Measurements from ENCODE around the gene SYNPO2L. TPM values are rescaled to one million over a fixed set of nuclear protein-coding genes. Genes with fewer than 3 reads are reported as not detected.

The SYNPO2L gene
- total RNA-seq, 2 donors from 2014 or later = not detected

DNA sequence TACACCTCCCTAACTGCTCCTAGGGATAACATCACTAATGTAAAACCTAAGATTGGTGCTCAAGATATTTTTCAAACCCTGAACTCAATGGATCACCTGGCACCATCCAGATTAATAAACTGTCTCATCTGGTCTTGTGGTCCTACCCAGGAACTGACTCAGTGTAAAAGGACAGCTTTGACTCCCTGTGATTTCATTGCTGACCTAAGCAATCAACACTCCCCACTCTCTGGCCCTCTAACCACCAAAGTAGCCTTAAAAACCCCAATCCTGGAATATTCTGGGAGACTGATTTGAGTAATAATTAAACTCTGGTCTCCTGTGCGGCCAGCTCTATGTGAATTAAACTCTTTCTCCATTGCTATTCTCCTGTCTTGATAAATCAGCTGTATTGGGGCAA lies 58.5 kb downstream of the SYNPO2L start:
- Histone ChIP-seq H3K36me3 (no peaks in the 10 kb centered on the region), H3K27me3 (replicated peaks; ENCODE audit: insufficient read depth) (no peaks in the 10 kb centered on the region), H3K9me3 (no peaks in the 10 kb centered on the region), H3K27ac (no peak overlapping the region), H3K4me3 (no peak overlapping the region), H3K4me1 (ENCODE audit: control insufficient read depth in 1 of 2, low read depth in 2 of 2) (peaks cover 0 to under 1% of the 10 kb centered on the region in 2 donors)
- TF ChIP-seq CTCF (IDR thresholded peaks at IDR 0.05) = no peak
- DNase-seq (ENCODE audit: low spot score) = no peak
- ATAC-seq (ENCODE audit: insufficient number of reproducible peaks, low FRiP score, low read depth) = no peak

Other genes starting within 250 kb of the SYNPO2L start
- gene ANXA7, start 242.0 kb downstream of the SYNPO2L start, total RNA-seq = 100 to 1,000 TPM; 107 to 120 TPM
- gene MSS51, start 222.5 kb downstream of the SYNPO2L start, total RNA-seq = 1 to 10 TPM; 2.6 to 3.5 TPM
- gene PPP3CB, start 160.0 kb downstream of the SYNPO2L start, total RNA-seq = 10 to 100 TPM; 39.4 to 80.6 TPM
- 10 to 100 TPM; 20.1 to 45.1 TPM for gene USP54, start 64.7 kb downstream of the SYNPO2L start, total RNA-seq
- 10 to 100 TPM in 1 of 2 donors, 1 to 10 TPM in 1; 5.9 to 14.2 TPM for gene MYOZ1, start 14.6 kb downstream of the SYNPO2L start, total RNA-seq
- gene AGAP5, start 42.1 kb upstream of the SYNPO2L start, total RNA-seq = 10 to 100 TPM in 1 of 2 donors, 1 to 10 TPM in 1; 4.5 to 10.9 TPM
- 10 to 100 TPM; 55.7 to 80.1 TPM for gene SEC24C, start 88.3 kb upstream of the SYNPO2L start, total RNA-seq
- 10 to 100 TPM; 20.7 to 22.6 TPM for gene CHCHD1, start 126.0 kb upstream of the SYNPO2L start, total RNA-seq
- 100 to 1,000 TPM; 126 to 144 TPM for gene ZSWIM8, start 129.6 kb upstream of the SYNPO2L start, total RNA-seq
- gene NDST2, start 155.6 kb upstream of the SYNPO2L start, total RNA-seq = 10 to 100 TPM; 55.0 to 78.2 TPM
- 100 to 1,000 TPM in 1 of 2 donors, 10 to 100 TPM in 1; 78.8 to 149 TPM for gene CAMK2G, start 218.5 kb upstream of the SYNPO2L start, total RNA-seq

All from thoracic aorta (tissue), 2 donors.